ENCODE measurements around the gene WNT3.
"Not testable (repeated sequence)": the region's sequence is repeated elsewhere in the genome, so short reads cannot be mapped to it uniquely, and the experiment has no call there.

WNT3 gene

GRCh38 chr17:46782250-46782953 is 36.1 kb downstream of the WNT3 start:
- DNase-seq, result no peak

GRCh38 chr17:46780003-46780373 is 38.5 kb downstream of the WNT3 start:
- DNase-seq, result no peak

GRCh38 chr17:46777943-46778915 is 40.3 kb downstream of the WNT3 start:
- DNase-seq, result no peak

- no peak for DNase-seq
Observed at GRCh38 chr17:46776298-46777005, 42.0 kb downstream of the WNT3 start.

- no peak for DNase-seq
Observed at GRCh38 chr17:46774108-46774737, 44.3 kb downstream of the WNT3 start.

GRCh38 chr17:46773676-46774075 is 44.8 kb downstream of the WNT3 start:
- DNase-seq, result no peak

- DNase-seq, result no peak
Observed at GRCh38 chr17:46773221-46773605, 45.3 kb downstream of the WNT3 start.

- no peak for DNase-seq
Observed at GRCh38 chr17:46772475-46773220, 45.8 kb downstream of the WNT3 start.

- no peak for DNase-seq
Observed at GRCh38 chr17:46771561-46772474, 46.7 kb downstream of the WNT3 start.

GRCh38 chr17:46770818-46771560 is 47.5 kb downstream of the WNT3 start:
- DNase-seq, result no peak

GRCh38 chr17:46770439-46770817 is 48.1 kb downstream of the WNT3 start:
- DNase-seq, result no peak

- no peak for DNase-seq
Observed at GRCh38 chr17:46769531-46770438, 48.7 kb downstream of the WNT3 start.

GRCh38 chr17:46768896-46769295 is 49.6 kb downstream of the WNT3 start:
- not testable (repeated sequence) for DNase-seq

- no peak for DNase-seq
Observed at GRCh38 chr17:46768540-46768870, 50.0 kb downstream of the WNT3 start.

GRCh38 chr17:46766493-46767491 is 51.7 kb downstream of the WNT3 start:
- DNase-seq, result no peak

GRCh38 chr17:46765453-46765852 is 53.0 kb downstream of the WNT3 start:
- no peak for DNase-seq

- DNase-seq, result no peak
Observed at GRCh38 chr17:46764709-46765401, 53.6 kb downstream of the WNT3 start.

Data from effector CD8-positive, alpha-beta T cell (primary cell).